Measurements from ENCODE around the gene CEP104. TPM values are rescaled to one million over a fixed set of nuclear protein-coding genes. Genes with fewer than 3 reads are reported as not detected.

Gene CEP104
- total and polyA plus RNA-seq, 2 experiments from 2014 or later: 20.5 to 32.2 TPM

- TF ChIP-seq ZNF462 (CRISPR knock-in tag; IDR thresholded peaks at IDR 0.05) (no peak), EZH2phosphoT487 (IDR thresholded peaks at IDR 0.05; ENCODE audit: unreplicated experiment) (no peak)
These were observed 38.4 kb upstream of the CEP104 start (continued) for GRCh38 chr1:3895279-3895950.

GRCh38 chr1:3894626-3895278, 37.7 kb upstream of the CEP104 start:
- H3K4me2 ChIP-seq: no peak overlapping the region
- H3K27me3 Mint-ChIP-seq (ENCODE audit: insufficient read depth, low read depth, poor library complexity): peaks cover 10% of the 10 kb centered on the region
- peaks cover 17% of the 10 kb centered on the region; the same call in 1 of the 2 replicates for H4K20me1 ChIP-seq (replicated peaks; ENCODE audit: insufficient read depth)
- H3K9me2 ChIP-seq (ENCODE audit: insufficient read depth): no peaks in the 10 kb centered on the region
- H3K27me3 ChIP-seq (ENCODE audit: insufficient read depth): no peaks in the 10 kb centered on the region
- ATAC-seq (no peak), DNase-seq (ENCODE audit: low spot score) (no peak)
- H3K4me1 Mint-ChIP-seq: peaks cover 9% of the 10 kb centered on the region; the same call in 1 of the 3 replicates
- peaks cover 11% of the 10 kb centered on the region; the same call in 2 of the 3 replicates for H3K9me3 Mint-ChIP-seq
- H3K27ac Mint-ChIP-seq: no peak overlapping the region
- no peak overlapping the region for H3K4me3 Mint-ChIP-seq
- H3K27ac ChIP-seq (ENCODE audit: low read depth): no peak overlapping the region
- no peak for TF ChIP-seq NANOG (IDR thresholded peaks at IDR 0.05; ENCODE audit: borderline replicate concordance)
- H2AFZ ChIP-seq: no peak overlapping the region
- peaks cover 28% of the 10 kb centered on the region for H3K36me3 Mint-ChIP-seq (ENCODE audit: low read depth)
- peaks cover 2% of the 10 kb centered on the region; the same call in 1 of the 2 replicates for H3F3A ChIP-seq (replicated peaks; ENCODE audit: low read depth)
- H3K36me3 ChIP-seq (ENCODE audit: insufficient read depth): peaks cover 10% of the 10 kb centered on the region
- peaks cover 66% of the 10 kb centered on the region for H3K79me2 ChIP-seq (replicated peaks; ENCODE audit: insufficient read depth)
- H3K4me1 ChIP-seq (ENCODE audit: insufficient read depth): 0 out of 2 replicates have a peak, but pooled peaks cover 4% of the 10 kb centered on the region
- H3K4me3 ChIP-seq: no peak overlapping the region

All from GM23338 (cell line).